GM19372 (cell line): ENCODE measurements around the gene SUGCT.

Source experiments
- ATAC-seq: cut with Tn5 transposase; IDR thresholded peaks from one replicate; pipeline ENCODE4 v1.9.1; 2021; ENCODE audit warnings: mild to moderate bottlenecking, low read depth, moderate library complexity; ENCODE audit not compliant: unreplicated experiment

SUGCT gene

DNA sequence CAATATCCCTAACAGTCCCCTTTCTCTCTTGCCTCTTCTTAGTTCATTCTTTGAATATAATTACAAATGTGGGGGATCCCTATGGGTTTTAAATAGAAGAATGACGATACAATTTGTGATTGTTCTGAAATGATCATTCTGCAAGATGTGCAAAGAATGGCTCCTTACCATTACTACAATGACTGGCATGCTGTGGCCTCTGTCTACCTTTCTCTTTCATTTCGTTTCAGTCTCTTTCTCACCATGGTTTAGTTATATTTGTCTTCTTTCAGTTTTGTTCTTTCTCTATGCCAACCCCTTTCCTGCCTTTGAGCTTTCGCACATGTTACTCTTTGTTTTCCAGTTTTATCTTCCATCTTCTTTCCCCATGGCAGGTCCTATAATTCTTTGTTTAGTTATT is 176.5 kb downstream of the SUGCT start:
- peak; percentile 97 for ATAC-seq

- ATAC-seq: no peak
These were observed 180.5 kb downstream of the SUGCT start for GRCh38 chr7:40315277-40315676.

GRCh38 chr7:40316176-40316575 is 181.4 kb downstream of the SUGCT start:
- ATAC-seq: no peak

GRCh38 chr7:40324914-40325313 is 190.1 kb downstream of the SUGCT start:
- no peak for ATAC-seq

GRCh38 chr7:40327113-40327512 is 192.3 kb downstream of the SUGCT start:
- ATAC-seq: no peak

DNA sequence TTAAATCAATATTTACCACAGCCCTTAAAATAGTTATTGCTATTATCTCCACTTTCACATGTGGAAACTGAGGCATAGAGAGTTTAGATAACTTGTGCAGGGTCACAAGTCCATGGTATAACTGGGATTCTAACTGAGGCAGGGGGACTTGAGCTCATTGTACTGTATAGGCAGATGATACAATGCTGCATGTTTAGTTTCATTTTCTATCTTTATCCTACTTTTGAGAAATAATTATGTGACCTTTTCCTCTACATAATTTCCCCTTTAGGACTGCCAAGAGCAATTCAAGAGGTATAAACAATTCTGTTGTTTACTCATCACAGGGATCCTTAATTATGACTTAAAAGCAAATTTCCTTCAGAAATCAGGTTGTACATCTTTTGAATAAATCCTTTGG is 193.1 kb downstream of the SUGCT start:
- ATAC-seq: no peak

DNA sequence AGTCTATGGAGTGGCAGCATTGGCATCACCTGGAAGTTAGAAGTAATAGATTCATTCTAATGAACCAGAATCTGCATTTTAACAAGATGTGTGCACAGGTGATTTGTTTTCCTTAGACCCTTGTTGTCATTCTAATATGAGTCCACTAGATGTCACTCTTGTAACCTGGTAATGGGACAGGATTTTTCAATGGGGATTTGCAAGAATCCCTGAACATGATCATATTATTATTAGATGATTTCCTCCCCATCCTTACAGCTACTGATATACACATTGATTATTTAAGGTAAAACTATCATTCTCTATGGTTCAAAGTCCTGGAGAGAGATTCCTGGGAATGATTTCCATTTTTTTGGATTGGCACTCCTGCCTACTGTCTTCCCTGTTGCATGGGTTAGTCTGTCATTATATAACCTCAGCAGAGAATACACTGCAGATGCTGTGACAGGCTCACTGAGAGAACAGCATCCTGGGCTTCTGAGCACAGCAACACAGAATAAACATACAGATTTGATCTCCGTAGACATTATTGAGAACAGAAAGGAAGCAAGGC is 194.9 kb downstream of the SUGCT start:
- no peak for ATAC-seq

DNA sequence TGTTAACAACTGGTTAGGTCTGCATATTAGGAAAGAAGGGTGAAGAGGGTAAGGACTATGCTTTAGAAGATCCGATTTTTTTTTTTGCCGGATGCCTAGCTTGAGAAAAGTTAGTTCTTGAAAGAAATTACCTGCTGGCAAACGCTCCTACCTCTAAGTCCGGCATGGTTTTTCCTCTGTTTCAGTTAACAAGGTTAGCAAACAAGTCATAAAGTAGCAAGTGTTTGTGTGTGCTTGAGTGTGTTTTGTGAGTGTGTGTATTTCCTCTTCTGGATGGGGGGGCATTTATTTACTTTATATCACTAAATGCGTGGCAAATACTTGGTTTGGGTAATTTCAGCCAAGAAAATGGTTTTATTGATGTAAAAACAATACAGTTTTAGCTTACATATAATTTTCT is 195.6 kb downstream of the SUGCT start:
- ATAC-seq: no peak

DNA sequence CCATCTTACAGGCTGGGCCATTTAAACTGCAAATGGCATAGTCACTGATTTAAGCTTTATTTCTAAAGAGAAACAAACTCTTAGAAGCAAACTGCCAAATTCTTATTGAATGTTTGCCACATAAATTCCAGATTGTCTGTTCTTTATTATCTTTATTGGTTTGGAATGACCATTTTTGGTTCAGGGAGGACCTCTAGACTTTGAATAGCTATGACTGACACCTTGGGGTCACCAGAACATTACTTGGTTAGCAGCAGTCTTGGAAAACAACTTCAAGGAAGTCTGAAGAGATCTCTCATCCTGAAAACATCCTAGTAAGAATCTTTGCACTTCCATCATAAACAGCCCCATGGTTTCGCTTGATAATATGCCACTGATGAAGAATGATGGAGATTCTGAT is 197.1 kb downstream of the SUGCT start:
- ATAC-seq: no peak

DNA sequence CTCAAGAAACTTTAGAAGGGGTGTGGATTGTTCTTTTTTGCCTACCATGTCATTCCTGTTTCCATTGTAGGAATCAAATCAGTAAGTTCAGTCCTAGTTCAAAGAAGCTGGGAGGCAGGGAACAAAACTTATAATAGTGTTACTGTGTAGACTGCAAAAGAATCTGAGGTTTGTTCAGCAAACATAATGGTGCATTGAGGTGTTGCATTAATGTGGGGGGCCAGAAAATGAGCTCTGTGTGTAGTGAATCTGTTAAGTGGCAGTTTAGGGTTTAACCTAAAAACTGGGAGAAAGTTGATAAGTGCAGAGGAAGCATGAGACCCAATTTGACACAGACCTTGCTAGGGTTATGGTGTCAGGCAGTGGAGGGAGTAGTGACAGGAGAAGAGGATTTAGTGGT is 197.7 kb downstream of the SUGCT start:
- no peak for ATAC-seq

- ATAC-seq: no peak
These were observed 207.0 kb downstream of the SUGCT start for GRCh38 chr7:40341836-40342235.

DNA sequence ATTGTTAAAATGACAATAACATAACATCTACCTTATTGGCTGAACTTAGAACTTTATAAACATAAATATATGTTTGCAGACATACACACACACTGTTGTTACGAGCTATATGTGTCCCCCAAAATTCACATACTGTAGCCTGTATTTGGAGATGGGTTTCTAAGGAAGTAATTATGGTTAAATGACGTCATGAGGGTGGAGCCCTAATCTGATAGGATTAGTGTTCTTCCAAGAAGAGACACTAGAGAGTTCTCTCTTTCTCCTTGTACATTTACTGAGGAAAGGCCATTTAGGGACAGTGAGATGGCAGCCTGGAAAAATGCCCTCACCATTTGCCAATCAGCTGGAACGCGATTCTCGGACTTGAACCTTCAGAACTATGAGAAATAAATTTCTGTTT is 211.7 kb downstream of the SUGCT start:
- no peak for ATAC-seq

DNA sequence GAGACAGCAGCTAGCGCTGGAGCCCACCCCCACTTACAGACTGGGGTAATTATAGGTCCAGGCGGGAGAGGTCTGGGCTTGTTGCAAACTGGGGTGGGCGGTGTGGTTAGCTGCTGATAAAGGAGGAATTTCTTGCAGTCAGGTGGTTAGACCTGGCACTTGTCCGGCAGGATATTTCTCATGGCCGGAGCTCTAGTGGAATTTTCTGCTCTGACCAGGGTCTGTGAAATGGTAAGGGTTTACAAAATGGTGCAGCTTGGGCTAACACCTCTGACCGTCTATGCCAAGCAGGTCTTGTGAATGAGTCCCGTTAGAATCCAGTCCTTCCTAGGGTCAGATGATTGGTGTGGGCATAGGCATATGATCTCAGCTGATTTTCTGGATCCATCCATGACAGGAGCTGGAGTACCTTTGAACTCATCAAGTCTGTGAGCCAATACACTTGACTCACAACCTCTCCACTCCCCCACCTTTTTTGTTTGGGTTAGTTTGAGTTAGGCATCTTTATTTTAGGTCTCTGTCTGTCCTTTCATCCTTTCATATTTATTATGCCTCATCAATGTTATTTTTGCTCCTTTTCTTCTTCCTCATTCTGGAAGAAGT is 213.4 kb downstream of the SUGCT start:
- ATAC-seq: no peak

- no peak for ATAC-seq
These were observed 215.3 kb downstream of the SUGCT start for GRCh38 chr7:40350100-40350499.

DNA sequence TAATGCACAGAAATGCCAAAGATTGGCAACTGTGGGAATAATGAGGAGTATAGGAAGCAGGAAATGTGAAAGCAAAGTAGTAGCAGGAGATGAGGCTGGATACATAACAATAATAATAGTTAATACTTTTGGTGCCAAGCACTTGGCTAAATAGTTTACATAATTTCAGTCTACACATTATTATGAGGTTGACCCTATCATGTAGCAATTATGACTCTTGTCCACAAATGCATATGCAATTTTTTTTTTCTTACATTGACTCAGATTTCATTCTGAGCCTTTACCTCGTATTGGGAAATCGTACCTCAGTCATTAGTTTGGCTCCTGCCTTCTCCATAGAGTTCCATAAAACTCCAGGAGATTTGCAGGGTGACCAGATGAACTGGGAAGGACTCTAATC is 219.9 kb downstream of the SUGCT start:
- no peak for ATAC-seq

GRCh38 chr7:40356312-40356711 is 221.5 kb downstream of the SUGCT start:
- no peak for ATAC-seq

GRCh38 chr7:40356871-40357709 is 222.3 kb downstream of the SUGCT start:
- no peak for ATAC-seq

DNA sequence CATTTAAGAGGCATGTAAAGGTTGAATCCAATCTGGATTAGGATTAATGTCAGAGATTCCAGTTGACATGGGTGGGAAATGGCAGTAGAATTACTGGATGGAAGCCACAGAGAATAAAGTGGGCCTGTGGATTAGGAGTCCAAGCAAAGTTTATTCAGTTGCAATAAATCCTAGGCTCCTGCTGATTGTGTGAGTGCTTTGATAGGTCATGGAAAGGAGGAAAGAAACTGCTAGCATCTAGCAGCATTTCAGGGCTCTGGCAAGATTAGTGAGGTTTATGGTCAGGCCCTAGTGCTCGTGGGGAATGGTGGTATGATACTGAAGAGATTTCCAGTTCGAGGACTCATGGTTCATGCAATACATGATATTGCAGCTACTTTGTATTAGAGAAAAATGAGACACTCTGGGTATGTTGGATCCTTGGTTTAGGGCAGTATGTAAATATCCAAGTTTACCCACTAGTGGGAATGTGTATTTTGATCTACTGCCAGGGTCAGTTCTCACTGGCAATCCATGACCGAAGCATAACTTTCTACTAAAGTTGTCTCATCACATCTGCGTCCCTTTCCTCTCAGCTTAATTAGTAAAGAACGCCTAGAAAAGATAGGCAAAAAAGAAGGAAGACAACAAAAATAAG is 235.0 kb downstream of the SUGCT start:
- no peak for ATAC-seq

DNA sequence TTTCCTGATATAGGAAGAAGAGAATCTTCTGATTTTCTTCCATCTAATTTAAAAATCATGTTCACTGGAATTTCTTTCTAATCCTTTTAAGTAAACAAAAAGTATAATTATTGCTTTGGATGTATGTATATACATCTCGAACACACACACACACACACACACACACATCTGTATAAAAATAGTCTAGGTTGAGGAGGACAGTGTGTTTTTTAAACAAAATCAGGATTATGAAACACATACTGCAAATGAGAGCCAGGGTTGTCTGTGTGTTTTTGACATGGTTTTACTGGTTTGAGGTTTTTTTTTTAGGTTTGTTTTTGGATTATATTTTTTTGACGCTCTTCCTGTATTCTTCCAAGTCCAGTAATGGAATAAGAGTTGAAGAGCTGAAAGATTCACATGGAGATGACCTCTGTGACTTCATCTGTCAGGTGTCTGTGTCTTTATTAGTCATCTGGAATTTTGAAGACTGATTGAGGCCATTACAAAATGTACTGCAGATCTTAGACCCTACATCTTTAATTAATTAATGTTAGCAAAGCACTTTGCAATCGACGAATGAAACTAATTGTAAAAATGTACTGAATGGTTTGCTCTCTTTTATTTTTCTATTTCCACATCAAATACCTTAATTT is 237.1 kb downstream of the SUGCT start:
- no peak for ATAC-seq

- no peak for ATAC-seq
These were observed 239.8 kb downstream of the SUGCT start for GRCh38 chr7:40374575-40374974.

- no peak for ATAC-seq
These were observed 245.3 kb downstream of the SUGCT start for GRCh38 chr7:40380111-40380510.
